ENCODE measurements around the gene KCNJ16.

- TF ChIP-seq CTCF (IDR thresholded peaks at IDR 0.05) = no peak
- no peak for TF ChIP-seq POLR2A (IDR thresholded peaks at IDR 0.05)
Observed at GRCh38 chr17:70041061-70041460, 34.0 kb upstream of the KCNJ16 start.

All from breast epithelium (tissue), 3 donors.